Mesenteric fat pad (tissue), 1 donor: Measurements from ENCODE around the gene PPIA. TPM values are rescaled to one million over a fixed set of nuclear protein-coding genes. Genes with fewer than 3 reads are reported as not detected.
"Not testable (repeated sequence)": the region's sequence is repeated elsewhere in the genome, so short reads cannot be mapped to it uniquely, and the experiment has no call there.

Experiments
- DNase-seq: peaks from one replicate; pipeline ENCODE4 v3.0.0-alpha.2; 2020; ENCODE audit warnings: low spot score
- total RNA-seq: library from RNA; stranded (reverse); fragmentation: NEBNext Ultra II Directional; extraction: Animal tissue kit (Norgen Biotek cat#: 25700); gene quantifications from one replicate; pipeline ENCODE4 v1.2.1, GENCODE V29; 2021
- donor health status: DM: yes; HTN: yes; CAD: no.

The PPIA gene
- total RNA-seq, 1 donor from 2014 or later: 1,211 TPM

DNA sequence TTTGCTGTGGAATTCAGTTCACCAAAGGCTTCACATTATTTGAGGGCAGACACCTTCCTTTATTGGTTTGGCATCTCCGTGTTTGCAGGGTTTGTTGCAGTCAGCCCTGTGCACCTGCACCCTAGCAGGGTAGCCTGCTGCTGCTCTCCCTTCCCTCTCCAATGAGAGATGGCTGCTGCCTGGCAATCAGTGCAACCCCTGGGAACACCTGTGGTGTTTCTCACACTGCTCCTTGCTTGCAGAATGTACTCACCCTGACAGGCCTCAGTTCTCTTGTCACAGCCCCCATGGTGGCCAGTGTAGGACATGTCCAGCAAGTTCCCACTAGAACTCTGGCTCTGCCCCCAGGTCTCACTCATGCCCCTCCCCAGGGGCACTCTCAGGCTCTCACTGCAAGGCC, 12.1 kb upstream of the PPIA start:
- DNase-seq: no peak

DNA sequence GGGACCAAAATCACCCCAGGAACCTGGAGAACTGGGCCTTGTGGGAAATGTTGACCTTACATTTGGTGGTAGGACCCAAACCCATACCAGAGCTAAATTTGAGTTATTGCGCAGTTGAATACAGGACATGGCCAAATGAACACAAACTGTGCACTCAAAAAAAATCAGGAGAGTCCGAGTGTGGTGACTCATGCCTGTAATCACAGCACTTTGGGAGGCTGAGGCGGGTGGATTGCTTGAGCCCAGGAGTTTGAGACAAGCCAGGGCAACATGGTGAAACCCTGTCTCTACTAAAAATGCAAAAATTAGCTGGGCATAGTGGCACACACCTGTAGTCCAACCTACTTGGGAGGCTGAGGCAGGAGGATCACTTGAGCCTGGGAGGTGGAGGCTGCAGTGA, 11.3 kb upstream of the PPIA start:
- DNase-seq: not testable (repeated sequence)

DNA sequence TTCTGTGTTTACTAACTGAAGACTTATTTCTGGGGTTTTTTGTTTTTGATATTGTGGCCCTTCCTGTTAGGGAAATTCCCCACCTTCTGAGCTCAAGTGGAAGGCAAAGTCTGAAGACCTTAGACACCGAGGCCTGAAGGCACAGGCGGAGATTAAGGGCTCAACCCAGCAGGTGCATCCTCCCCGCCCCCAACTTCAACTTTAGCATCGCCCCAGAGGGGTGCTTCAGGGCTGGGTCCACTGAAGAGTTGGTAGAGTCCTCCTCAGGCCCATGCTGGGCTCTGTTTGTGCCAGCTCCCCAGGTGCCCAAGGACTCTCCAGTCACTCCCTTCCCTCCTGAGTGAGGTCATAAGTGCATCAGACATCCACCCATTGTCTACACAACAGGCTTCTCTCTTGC, 9.4 kb upstream of the PPIA start:
- no peak for DNase-seq

DNA sequence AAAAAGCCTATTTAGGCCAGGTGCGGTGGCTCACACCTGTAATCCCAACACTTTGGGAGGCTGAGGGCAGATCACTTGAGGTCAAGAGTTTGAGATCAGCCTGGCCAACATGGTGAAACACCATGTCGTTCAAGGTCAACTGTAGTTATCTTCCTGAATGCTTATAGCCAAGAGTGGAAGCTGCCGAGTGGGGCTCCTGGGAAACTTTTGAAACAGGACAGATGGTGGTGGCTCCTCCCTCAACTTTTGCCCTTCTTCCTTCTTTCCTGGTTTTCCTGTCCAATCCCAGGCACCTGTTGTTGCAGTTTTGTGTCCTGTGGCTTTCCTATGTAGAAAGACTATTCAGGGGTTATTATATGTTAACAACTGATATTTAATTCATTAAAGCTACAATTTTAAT, 8.7 kb upstream of the PPIA start:
- no peak for DNase-seq

DNA sequence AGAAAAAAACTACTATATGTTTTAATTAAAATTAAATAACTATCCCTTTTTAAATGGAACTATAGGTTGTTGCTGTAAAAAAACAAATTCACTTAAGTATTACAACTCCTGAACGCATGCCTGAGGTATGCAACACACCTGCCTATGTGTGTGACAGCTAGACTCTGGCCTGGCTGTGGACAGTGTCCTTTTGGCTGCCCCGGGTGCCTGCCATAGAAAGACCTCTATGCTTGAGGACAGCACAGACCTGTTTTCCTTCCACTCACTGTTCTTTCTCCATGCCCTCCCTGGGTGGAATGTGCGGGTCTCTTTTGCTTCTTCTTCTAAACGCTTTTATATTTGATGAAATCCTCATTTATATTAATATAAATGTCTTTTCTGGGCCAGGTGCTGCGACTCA, 6.5 kb upstream of the PPIA start:
- no peak for DNase-seq

DNA sequence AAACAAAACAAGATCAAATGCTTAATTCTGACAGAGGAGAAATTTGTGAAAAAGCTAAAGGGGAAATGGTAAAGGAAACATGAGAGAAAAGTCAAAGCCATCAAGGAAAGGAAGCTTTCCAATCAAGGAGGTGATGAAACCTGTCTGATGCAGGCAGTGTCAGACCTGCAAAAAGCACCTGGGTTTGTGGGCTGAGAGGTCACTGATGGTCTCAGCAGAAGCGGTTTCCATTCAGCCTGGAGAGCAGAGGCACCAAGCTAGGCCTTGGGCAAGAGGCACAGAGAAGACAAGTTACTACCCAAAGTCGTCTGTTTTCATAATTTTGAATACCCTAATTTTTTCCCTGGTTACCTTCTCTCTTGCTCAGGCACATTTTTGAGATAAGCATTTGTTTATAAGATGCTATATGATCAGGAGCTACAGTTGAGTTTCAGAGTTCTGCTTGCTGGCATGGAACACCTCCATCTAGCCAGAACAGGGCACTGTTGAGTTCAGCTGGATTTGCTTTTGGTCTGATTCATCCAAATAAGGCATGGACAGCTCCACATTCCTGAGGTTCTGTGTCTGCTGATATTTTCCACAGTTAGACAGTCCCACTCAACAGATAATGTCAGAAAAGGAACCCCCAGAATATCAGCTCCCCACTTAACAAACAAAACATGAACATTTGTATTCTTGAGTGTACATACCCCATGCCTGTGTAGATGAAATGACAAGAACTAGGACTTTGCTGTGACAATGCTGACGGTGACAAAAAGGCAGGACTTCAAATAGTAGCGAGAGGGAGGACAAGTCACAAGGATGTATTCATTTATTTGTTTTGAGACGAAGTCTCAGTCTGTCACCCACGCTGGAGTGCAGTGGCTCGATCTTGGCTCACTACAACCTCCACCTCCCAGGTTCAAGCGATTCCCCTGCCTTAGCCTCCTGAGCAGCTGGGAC, 4.9 kb upstream of the PPIA start:
- DNase-seq: no peak

DNA sequence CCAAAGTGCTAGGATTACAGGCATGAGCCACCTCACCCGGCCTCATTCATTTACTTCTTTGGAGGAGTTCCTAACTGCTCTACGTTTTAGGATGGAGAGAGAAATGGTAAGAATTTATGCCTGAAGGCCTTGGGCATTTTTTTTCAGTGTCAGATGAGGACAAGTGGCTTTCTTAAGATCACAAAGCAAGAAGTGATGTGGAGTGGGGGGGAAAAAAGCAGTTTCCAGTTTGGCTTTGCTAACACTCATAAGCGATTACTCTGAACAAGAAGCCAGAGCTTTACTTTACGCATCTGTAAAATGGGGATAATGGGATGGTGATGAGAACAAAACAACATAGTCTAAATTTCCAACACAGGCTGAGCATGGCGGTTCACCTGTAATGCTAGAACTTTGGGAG, 2.6 kb upstream of the PPIA start:
- no peak for DNase-seq

DNA sequence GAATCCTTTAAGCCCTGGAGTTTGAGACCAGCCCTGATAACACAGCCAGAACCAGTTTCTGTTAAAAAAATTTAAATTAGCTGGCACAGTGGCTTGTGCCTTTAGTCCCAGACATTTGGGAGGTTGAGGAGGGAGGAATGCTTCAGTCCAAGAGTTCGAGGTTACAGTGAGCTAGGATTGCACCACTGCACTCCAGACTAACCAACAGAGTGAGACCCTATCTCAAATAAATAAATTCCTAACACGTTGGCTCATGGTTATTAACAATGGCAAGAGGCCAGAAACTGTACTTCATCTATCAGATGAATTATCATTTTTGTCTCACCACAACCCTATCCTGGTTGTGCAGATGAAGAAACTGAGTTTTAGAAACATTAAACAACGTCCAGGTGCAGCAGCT, 2.1 kb upstream of the PPIA start:
- DNase-seq: no peak

DNA sequence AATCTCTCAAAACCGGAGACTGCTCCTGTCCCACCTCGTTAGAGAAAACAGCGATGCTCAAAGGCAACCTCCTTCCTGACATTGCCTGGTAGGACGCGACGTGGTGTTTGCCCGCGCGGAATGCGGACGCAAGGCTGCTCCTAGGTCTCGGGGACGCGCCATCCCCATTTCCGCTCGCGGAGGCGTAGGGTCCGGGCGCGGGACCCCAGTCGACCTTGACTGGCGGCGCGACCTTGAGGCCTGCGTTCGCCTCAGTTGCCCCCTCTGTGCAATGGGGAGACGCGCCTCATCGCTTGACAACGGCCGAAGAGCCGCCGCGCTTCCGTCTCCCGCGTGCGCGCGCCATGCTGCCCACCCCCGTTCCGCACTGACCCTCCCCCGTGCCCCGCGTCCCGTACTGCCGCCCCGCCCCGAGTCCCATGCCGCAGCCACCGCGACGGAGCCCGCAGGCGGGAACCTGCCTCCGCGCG, 412 bp upstream of the PPIA start:
- DNase-seq: no peak

DNA sequence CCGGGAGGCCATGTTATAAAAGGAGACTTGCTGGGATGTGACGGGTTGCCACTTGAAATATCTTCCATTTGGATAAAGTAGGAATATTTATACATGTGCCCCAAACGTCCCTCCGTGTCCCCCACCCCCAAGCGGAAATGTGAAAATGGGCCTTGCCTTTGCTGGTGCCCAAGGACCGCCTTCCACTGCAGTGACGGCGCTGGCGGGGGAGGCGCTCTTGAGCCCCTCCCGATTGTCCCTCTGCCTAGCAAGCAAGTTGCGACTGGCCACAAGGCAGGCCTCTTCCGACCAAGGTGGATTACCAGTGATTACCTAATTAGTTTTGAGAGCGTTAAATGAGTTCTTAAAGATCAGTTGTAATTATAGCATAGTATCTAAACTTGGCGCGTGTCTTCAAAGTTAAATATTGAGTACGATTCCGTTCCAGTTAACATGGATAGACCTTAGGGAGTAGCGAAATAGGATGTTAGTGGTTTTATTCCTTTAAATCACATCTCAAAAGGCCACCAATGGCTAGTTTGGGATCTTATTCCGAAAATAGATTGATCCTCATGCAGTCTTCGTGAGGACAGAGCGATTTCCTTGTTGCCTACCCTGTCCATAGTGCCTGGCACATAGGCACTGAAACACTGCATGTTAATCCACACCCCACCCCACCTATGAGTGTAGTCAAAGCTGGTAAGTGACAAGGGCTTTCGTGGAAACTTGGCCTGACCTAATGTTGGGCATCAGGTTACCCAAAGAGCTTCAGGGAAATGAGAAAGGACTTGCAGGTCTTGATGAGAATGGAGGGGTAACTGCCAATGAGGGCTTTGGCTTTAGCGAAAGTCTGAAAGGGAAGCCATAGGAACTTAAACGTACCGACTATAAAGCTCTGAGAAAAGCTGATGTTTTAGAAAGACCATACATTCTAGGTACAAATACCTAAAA, 1.1 kb downstream of the PPIA start:
- DNase-seq: peak; percentile 94

DNA sequence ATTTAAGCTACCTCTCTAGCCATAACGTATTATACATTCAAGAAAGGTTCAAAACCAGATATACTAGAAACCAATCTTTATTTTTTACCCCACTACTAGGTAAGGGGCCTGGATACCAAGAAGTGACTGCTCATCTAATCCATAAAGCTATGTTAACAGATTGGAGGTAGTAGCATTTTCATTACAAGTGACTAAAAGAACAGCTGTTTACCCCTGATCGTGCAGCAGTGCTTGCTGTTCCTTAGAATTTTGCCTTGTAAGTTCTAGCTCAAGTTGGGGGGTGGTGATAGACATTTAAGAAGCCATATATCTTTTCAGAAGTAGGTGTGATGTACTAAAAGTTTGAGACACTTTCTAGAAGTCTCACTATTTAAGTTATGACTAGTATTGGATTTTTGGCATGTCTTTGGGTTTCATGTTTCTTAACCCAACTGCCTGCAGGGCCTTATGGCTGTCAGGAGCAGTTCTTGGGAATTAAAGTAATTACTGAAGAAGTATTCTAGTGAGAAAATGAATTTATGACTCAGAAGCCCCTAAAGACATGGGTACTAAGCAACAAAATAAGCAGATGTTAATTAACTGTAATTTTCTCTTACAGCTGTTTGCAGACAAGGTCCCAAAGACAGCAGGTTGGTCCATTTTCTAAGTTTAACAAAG, 2.3 kb downstream of the PPIA start:
- no peak for DNase-seq

DNA sequence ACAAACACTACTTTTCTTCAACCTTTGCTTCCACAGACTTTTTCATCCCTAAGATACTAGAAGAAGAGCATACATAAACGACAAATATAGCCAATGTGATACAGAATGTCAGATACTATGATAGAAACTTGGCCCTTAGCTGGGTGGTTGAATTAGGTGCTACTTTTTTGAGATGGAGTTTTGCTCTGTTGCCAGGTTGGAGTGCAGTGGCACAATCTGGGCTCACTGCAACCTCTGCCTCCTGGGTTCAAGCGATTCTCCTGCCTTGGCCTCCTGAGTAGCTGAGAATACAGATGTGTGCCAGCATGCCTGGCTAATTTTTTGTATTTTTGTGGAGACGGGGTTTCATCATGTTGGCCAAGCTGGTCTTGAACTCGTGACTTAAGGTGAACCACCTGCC, 3.5 kb downstream of the PPIA start:
- DNase-seq: no peak

DNA sequence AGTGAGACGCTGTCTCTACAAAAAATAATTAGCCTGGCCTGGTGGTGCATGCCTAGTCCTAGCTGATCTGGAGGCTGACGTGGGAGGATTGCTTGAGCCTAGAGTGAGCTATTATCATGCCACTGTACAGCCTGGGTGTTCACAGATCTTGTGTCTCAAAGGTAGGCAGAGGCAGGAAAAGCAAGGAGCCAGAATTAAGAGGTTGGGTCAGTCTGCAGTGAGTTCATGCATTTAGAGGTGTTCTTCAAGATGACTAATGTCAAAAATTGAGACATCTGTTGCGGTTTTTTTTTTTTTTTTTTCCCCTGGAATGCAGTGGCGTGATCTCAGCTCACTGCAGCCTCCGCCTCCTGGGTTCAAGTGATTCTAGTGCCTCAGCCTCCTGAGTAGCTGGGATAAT, 5.4 kb downstream of the PPIA start:
- no peak for DNase-seq

DNA sequence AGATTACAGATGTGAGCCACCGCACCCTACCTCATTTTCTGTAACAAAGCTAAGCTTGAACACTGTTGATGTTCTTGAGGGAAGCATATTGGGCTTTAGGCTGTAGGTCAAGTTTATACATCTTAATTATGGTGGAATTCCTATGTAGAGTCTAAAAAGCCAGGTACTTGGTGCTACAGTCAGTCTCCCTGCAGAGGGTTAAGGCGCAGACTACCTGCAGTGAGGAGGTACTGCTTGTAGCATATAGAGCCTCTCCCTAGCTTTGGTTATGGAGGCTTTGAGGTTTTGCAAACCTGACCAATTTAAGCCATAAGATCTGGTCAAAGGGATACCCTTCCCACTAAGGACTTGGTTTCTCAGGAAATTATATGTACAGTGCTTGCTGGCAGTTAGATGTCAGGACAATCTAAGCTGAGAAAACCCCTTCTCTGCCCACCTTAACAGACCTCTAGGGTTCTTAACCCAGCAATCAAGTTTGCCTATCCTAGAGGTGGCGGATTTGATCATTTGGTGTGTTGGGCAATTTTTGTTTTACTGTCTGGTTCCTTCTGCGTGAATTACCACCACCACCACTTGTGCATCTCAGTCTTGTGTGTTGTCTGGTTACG, 6.0 kb downstream of the PPIA start:
- no peak for DNase-seq

DNA sequence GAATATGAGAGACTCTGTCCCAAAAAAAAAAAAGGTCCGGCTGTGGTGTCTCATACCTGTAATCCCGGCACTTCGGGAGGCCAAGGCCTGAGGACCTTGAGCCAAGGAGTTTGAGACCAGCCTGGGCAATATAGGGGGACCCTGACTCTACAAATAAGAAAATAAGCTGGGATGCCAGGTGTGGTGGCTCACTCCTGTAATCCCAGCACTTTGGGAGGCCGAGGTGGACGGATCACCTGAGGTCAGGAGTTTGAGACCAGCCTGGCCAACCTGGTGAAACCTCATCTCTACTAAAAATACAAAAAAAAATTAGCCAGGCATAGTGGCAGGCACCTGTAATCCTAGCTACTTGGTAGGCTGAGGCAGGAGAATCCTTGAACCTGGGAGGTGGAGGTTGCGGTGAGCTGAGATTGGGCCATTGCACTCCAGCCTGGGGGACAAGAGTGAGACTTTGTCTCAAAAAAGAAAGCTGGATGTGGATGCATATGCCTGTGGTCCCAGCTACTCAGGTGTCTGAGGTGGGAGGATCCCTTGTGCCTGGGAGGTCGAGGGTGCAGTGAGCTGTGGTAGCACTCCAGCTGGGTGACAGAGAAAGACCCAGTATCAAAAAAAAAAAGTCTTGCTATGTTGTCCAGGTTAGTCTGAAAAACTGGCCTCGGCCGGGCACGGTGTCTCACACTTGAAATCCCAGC, 7.5 kb downstream of the PPIA start:
- not testable (repeated sequence) for DNase-seq

DNA sequence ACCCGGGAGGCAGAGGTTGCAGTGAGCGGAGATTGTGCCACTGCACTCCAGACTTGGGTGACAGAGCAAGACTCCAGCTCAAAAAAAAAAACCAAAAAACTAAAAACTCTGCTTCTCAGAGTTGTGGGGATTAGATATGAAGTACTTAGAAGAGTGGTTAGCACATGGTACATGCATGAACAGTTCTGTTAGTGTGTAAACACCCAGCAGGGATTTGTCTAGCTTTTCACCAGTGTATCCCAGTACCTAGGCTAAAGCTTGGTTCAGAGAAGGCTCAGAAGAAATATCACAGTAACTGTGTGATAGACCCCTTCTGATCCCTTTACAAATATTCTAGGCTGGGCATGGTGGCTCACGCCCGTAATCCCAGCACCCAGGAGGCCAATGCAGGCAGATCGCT, 9.5 kb downstream of the PPIA start:
- DNase-seq: no peak

DNA sequence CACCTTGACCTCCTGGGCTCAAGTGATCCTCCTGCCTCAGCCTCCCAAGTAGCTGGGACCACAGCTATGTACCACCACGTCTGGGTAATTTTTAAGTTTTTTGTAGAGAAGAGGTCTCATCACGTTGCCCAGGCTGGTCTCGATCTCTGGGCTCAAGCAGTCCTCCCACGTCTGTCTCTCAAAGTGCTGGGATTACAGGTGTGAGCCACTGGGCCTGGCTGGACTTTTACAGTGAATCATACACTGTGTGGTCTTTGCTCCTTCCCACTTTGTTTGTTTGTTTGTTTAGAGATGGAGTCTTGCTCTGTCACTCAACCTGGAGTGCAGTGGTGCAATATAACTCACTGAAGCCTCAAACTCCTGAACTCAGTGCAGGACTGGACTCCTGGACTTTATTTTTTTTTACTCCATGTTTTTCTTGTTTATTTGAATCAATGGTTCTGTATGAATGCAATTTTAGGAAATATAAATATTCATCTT, 12.5 kb downstream of the PPIA start:
- no peak for DNase-seq

DNA sequence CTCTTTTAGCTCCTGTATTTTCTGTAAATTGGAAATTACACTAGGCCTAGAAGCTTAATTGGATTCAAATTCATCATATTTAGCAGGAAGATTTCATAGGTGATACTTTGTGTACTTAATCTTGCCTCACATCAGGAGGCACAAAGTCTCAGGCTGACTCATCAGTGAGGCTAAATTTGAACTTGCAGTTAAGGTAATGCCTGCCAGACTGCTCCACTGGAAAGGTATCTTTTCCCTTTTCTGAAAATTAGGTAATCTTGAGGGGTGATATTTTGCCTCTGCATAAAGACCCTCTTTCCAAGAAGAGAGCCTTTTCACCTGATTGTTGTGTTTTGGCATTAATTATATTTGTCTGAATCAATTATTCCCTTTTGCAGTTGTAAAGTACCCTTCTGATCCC, 14.6 kb downstream of the PPIA start:
- no peak for DNase-seq

DNA sequence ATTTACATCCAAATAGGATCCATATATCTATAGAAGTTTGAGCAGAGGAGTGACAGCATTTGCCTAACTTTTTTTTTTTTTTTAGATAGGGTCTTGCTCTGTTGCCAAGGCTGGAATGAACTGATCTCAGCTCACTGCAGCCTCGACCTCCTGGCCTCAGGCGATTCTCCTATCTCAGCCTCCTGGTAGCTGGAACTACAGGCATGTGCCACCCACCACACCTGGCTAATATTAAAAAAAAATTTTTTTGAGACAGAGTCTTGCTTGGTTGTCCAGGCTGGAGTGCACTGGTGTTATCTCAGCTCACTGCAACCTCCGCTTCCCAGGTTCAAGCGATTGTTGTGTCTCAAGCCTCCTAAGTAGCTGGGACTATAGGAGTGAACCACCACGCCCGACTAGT, 15.1 kb downstream of the PPIA start:
- DNase-seq: no peak

DNA sequence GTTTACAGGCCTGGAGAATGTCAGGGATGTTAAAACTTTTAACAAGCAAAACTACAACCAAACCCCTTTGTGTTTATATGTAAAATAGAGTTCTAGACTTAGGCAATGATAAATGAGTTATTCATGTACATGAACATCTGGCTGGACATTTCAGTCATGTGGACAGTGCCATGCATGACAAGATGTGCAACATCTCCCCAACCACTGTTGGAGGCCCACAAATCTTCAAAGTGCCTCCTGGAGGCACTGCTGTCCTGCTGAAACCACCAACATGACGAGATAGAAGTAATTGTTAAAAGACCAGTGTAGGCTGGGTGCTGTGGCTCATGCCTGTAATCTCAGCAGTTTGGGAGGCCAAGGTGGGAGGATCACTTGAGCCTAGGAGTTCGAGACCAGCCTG, 18.4 kb downstream of the PPIA start:
- DNase-seq: peak; percentile 37
